Activated B cell treated with CpG ODN at 0.5 μM for 24 hours (primary cell): ENCODE measurements around the gene KLF11. TPM values are rescaled to one million over a fixed set of nuclear protein-coding genes. Genes with fewer than 3 reads are reported as not detected.

Experiments used
- ATAC-seq: fragments of 200-7000 bp; cut with Tn5 transposase; one replicate; pipeline ENCODE4 v1.10.0; 2021; ENCODE audit warnings: low read depth, mild to moderate bottlenecking, moderate library complexity
- CTCF ChIA-PET: fragments of 350-600 bp; sonication (Branson Sonifier 250); formaldehyde crosslinking; loops from one replicate; lab custom pipeline; 2021; ENCODE audit warnings: antibody characterized with exemption; lab: Charles Lee
- POLR2A ChIA-PET: fragments of 350-600 bp; sonication (Branson Sonifier 250); formaldehyde crosslinking; loops from one replicate; lab custom pipeline; 2021; ENCODE audit warnings: antibody characterized with exemption; lab: Charles Lee
- DNase-seq: peaks from one replicate; pipeline ENCODE4 v3.0.0; 2022
- H3K27ac Mint-ChIP-seq: one replicate; pipeline ENCODE4 v1.8.0; 2020; ENCODE audit warnings: mixed read lengths
- H3K27me3 Mint-ChIP-seq: one replicate; pipeline ENCODE4 v1.8.0; 2021; ENCODE audit warnings: mixed read lengths
- H3K36me3 Mint-ChIP-seq: one replicate; pipeline ENCODE4 v1.8.0; 2021; ENCODE audit warnings: low read depth, mixed read lengths
- H3K4me1 Mint-ChIP-seq: one replicate; pipeline ENCODE4 v1.8.0; 2021; ENCODE audit warnings: mixed read lengths
- H3K4me3 Mint-ChIP-seq: one replicate; pipeline ENCODE4 v1.8.0; 2020; ENCODE audit warnings: mild to moderate bottlenecking, mixed read lengths
- H3K9me3 Mint-ChIP-seq: one replicate; pipeline ENCODE4 v1.8.0; 2020; ENCODE audit warnings: mixed read lengths
- CTCF ChIP-seq: fragments of 200-600 bp; IDR thresholded peaks from one replicate; pipeline ENCODE4 v1.8.0; 2022; ENCODE audit warnings: antibody characterized with exemption, mild to moderate bottlenecking
- intact Hi-C: fragments of 100-400 bp; cut with micrococcal nuclease; formaldehyde crosslinking; loops from one replicate; pipeline ENCODE4 v1.15.1; 2024
- total RNA-seq: library from RNA; stranded (reverse); gene quantifications from 2 replicates; pipeline ENCODE4 v1.2.3, GENCODE V29; 2022

KLF11 gene
- total RNA-seq, 1 donor from 2014 or later: 10.2 TPM

- ChIA-PET POLR2A (no interaction called here), CTCF (no interaction called here)
- Mint-ChIP-seq H3K4me1 (no peaks in the 10 kb centered on the region), H3K9me3 (no peaks in the 10 kb centered on the region), H3K4me3 (no peak overlapping the region), H3K36me3 (no peaks in the 10 kb centered on the region), H3K27me3 (no peaks in the 10 kb centered on the region), H3K27ac (no peak overlapping the region)
- intact Hi-C loops: no loop called here
- no peak for DNase-seq
- no peak for TF ChIP-seq CTCF
- no peak for ATAC-seq
These were observed 40.7 kb upstream of the KLF11 start for GRCh38 chr2:10002681-10003080.

GRCh38 chr2:10003206-10004125, 39.9 kb upstream of the KLF11 start:
- no peaks in the 10 kb centered on the region for H3K36me3 Mint-ChIP-seq

GRCh38 chr2:10004401-10004800, 38.9 kb upstream of the KLF11 start:
- H3K4me1 Mint-ChIP-seq: no peaks in the 10 kb centered on the region
- H3K9me3 Mint-ChIP-seq: no peaks in the 10 kb centered on the region
- DNase-seq (no peak), ATAC-seq (no peak)
- intact Hi-C loops: no loop called here
- H3K27ac Mint-ChIP-seq: no peak overlapping the region
- no peaks in the 10 kb centered on the region for H3K36me3 Mint-ChIP-seq
- CTCF ChIA-PET: no interaction called here
- TF ChIP-seq CTCF: no peak
- no peaks in the 10 kb centered on the region for H3K27me3 Mint-ChIP-seq
- H3K4me3 Mint-ChIP-seq: no peak overlapping the region
- POLR2A ChIA-PET: no interaction called here

More at GRCh38 chr2:10003206-10004125, 39.9 kb upstream of the KLF11 start:
- no peak for TF ChIP-seq CTCF
- CTCF ChIA-PET: no interaction called here
- ATAC-seq (no peak), DNase-seq (no peak)
- H3K9me3 Mint-ChIP-seq: no peaks in the 10 kb centered on the region
- intact Hi-C loops: no loop called here
- no peak overlapping the region for H3K27ac Mint-ChIP-seq
- no peaks in the 10 kb centered on the region for H3K27me3 Mint-ChIP-seq
- no peaks in the 10 kb centered on the region for H3K4me1 Mint-ChIP-seq
- POLR2A ChIA-PET: no interaction called here
- H3K4me3 Mint-ChIP-seq: no peak overlapping the region

GRCh38 chr2:10004836-10005235, 38.5 kb upstream of the KLF11 start:
- H3K9me3 Mint-ChIP-seq: no peaks in the 10 kb centered on the region
- no peaks in the 10 kb centered on the region for H3K4me1 Mint-ChIP-seq
- ChIA-PET CTCF (interaction anchor here (1.6 kb wide), 1 partner anchor 21 kb away, joined by 3 read pairs; no protein-coding TSS in a partner anchor), POLR2A (no interaction called here)
- TF ChIP-seq CTCF: no peak
- intact Hi-C loops: no loop called here
- DNase-seq (no peak), ATAC-seq (no peak)
- H3K27me3 Mint-ChIP-seq: no peaks in the 10 kb centered on the region
- H3K27ac Mint-ChIP-seq: no peak overlapping the region
- no peak overlapping the region for H3K4me3 Mint-ChIP-seq
- H3K36me3 Mint-ChIP-seq: no peaks in the 10 kb centered on the region

GRCh38 chr2:10005461-10006235, 37.7 kb upstream of the KLF11 start:
- Mint-ChIP-seq H3K4me3 (no peak overlapping the region), H3K9me3 (no peaks in the 10 kb centered on the region), H3K27me3 (no peaks in the 10 kb centered on the region), H3K27ac (no peak overlapping the region), H3K36me3 (no peaks in the 10 kb centered on the region), H3K4me1 (no peaks in the 10 kb centered on the region)
- no peak for TF ChIP-seq CTCF
- CTCF ChIA-PET: interaction anchor here (1.6 kb wide), 1 partner anchor 21 kb away, joined by 3 read pairs; no protein-coding TSS in a partner anchor
- POLR2A ChIA-PET: no interaction called here
- no peak for ATAC-seq
- intact Hi-C loops: no loop called here
- no peak for DNase-seq
